NT2/D1 (cell line): ENCODE data around the gene SEPTIN14.

Source experiments
- SUZ12 ChIP-seq: IDR thresholded peaks from 2 replicates; pipeline ENCODE4 v1.6.1; 2011; ENCODE audit not compliant: insufficient read length, insufficient read depth; ENCODE audit errors: extremely low read depth
- ZNF274 ChIP-seq: IDR thresholded peaks from 2 replicates; pipeline ENCODE4 v1.6.1; 2011; ENCODE audit warnings: mild to moderate bottlenecking, low read depth, low read length

- TF ChIP-seq SUZ12: no peak
- no peak for TF ChIP-seq ZNF274
Observed at GRCh38 chr7:55898287-55898686, 35.7 kb upstream of the SEPTIN14 start.
